Peyer's patch (tissue), 4 donors: ENCODE measurements around the gene SH2D5.

Experiments
- POLR2A ChIP-seq, 2 donors: fragments of 450-650 bp; IDR thresholded peaks; one replicate each; pipeline ENCODE4 v1.5.1; 2017; ENCODE audit warnings: antibody characterized with exemption in 2 of 2, mild to moderate bottlenecking in 2 of 2, moderate library complexity in 2 of 2
- TF ChIP-seq, protein P1 (sequence below), 6 experiments: fragments of 450-650 bp in 4 of 6; fragments of 200-600 bp in 2 of 6; sonication (generic) in 1 of 6; IDR thresholded peaks; one replicate each; pipeline ENCODE4 v1.5.1; 2017 to 2019; ENCODE audit warnings: antibody characterized with exemption in 6 of 6, mild to moderate bottlenecking in 3 of 6, moderate library complexity in 1 of 6

DNA sequence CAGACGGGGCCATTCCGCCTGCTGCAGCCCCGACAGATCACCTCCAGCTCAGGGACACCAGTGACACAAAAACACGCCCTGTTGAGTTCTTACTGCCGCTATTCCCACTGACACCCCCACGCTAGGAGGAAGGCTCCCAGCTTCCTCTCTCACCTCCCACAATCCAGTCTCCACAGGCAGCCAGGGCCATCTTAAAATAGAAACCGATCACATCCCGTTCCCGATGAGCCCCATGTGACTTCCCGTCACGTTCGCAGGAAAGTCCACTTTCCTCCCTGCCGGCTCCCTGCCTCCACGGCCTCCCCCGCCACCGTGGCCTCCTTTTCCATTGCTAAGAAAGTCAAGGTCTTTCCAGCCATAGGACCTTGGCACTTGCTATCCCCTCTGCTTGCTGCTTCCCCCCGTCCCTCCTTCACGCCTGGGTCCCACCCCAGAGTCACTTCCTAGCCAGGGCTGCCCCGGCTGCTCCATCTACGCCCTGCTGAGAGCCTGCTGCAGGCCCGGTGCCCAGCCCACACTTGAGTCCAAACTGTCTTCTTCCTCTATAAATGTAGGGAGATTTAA is 47.3 kb downstream of the SH2D5 start:
- TF ChIP-seq, protein P1, sequence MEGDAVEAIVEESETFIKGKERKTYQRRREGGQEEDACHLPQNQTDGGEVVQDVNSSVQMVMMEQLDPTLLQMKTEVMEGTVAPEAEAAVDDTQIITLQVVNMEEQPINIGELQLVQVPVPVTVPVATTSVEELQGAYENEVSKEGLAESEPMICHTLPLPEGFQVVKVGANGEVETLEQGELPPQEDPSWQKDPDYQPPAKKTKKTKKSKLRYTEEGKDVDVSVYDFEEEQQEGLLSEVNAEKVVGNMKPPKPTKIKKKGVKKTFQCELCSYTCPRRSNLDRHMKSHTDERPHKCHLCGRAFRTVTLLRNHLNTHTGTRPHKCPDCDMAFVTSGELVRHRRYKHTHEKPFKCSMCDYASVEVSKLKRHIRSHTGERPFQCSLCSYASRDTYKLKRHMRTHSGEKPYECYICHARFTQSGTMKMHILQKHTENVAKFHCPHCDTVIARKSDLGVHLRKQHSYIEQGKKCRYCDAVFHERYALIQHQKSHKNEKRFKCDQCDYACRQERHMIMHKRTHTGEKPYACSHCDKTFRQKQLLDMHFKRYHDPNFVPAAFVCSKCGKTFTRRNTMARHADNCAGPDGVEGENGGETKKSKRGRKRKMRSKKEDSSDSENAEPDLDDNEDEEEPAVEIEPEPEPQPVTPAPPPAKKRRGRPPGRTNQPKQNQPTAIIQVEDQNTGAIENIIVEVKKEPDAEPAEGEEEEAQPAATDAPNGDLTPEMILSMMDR (IDR thresholded peaks at IDR 0.05) = no peak
- no peak for TF ChIP-seq POLR2A (IDR thresholded peaks at IDR 0.05)
